ENCODE data around the gene TSPAN11. TPM values are rescaled to one million over a fixed set of nuclear protein-coding genes. Genes with fewer than 3 reads are reported as not detected.

The TSPAN11 gene
- total and polyA plus RNA-seq, 4 donors = 0.13 to 1.2 (median 0.44) TPM

DNA sequence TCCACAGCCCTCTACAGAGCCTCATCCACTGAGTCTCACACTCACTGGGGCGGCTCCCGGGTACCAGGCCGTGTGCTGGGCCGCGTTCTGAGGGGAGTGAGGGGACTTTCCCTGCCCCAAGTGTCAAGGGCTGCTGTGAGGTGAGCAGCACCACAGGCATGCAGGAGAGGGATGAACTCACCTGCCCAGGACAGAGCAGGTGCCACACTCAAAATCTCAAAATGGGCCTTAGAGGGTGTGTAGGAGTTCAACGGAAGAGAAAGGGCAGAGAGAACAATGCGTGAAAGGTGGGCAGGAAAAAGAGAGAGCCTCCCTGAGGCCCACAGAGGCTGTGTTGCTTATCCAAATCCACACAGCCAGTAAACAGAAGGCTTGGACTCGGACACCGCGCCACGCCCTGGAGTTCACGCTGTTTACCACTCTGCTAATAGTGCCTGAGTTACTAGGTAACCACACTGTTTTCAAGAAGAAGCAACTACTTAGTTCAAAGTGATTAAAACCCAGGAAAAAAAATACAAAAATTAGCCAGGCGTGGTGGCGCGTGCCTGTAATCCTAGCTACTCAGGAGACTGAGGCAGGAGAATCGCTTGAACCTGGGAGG lies 32.7 kb downstream of the TSPAN11 start (continued):
- TF ChIP-seq, protein P1, sequence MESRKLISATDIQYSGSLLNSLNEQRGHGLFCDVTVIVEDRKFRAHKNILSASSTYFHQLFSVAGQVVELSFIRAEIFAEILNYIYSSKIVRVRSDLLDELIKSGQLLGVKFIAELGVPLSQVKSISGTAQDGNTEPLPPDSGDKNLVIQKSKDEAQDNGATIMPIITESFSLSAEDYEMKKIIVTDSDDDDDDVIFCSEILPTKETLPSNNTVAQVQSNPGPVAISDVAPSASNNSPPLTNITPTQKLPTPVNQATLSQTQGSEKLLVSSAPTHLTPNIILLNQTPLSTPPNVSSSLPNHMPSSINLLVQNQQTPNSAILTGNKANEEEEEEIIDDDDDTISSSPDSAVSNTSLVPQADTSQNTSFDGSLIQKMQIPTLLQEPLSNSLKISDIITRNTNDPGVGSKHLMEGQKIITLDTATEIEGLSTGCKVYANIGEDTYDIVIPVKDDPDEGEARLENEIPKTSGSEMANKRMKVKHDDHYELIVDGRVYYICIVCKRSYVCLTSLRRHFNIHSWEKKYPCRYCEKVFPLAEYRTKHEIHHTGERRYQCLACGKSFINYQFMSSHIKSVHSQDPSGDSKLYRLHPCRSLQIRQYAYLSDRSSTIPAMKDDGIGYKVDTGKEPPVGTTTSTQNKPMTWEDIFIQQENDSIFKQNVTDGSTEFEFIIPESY (IDR thresholded peaks at IDR 0.05) = no peak
- TF ChIP-seq HNF4G (IDR thresholded peaks at IDR 0.05) (no peak), EGR1 (IDR thresholded peaks at IDR 0.05; ENCODE audit: low read depth in 2 of 2) (no peak), TAF1 (conservative IDR thresholded peaks at IDR 0.05) (no peak), FOXA2 (IDR thresholded peaks at IDR 0.05) (no peak), NR2F2 (IDR thresholded peaks at IDR 0.05) (no peak), SP1 (IDR thresholded peaks at IDR 0.05) (no peak)
- TF ChIP-seq, protein P2, sequence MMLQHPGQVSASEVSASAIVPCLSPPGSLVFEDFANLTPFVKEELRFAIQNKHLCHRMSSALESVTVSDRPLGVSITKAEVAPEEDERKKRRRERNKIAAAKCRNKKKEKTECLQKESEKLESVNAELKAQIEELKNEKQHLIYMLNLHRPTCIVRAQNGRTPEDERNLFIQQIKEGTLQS (IDR thresholded peaks at IDR 0.05) = no peak

DNA sequence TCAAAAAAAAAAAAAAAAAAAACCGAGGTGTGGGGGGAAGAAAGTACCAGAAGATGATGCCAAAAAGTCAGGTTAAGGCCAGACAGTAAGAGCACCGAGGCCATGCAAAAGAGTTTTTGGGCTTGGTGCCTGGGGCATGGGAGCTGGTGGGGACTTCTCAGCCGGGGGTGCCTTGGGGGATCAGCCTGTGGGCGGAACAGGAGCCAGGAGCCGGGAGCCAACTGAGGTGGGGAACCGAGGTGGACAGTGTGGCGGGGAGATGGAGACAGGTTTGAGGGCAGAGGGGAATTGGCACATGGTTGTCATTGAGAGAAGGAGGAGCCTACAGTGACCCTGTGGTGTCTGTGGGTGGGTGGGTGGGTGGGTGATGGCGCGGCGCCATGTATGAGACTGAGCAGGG lies 33.2 kb downstream of the TSPAN11 start:
- no peak overlapping the region for H3K4me3 ChIP-seq (ENCODE audit: low read depth in 1 of 3, low read length in 3 of 3)
- TF ChIP-seq, protein P2 (IDR thresholded peaks at IDR 0.05) = no peak
- TF ChIP-seq JUND (IDR thresholded peaks at IDR 0.05) (no peak), HNF4A (conservative IDR thresholded peaks at IDR 0.05) (no peak)
- no peak for DNase-seq (ENCODE audit: low spot score)
- no peaks in the 10 kb centered on the region for H3K4me1 ChIP-seq (ENCODE audit: control insufficient read depth in 4 of 4, insufficient read depth in 4 of 4, low read length in 3 of 4)
- no peaks in the 10 kb centered on the region for H3K27me3 ChIP-seq (ENCODE audit: control insufficient read depth in 4 of 4, insufficient read depth in 4 of 4, low read length in 3 of 4)
- 86% methylated on average over 10 of the region's 10 CpGs for WGBS
- H3K9ac ChIP-seq (ENCODE audit: low read depth in 1 of 2, low read length in 2 of 2) = no peak overlapping the region
- no peaks in the 10 kb centered on the region for H3K9me3 ChIP-seq (ENCODE audit: control insufficient read depth in 4 of 4, low read length in 3 of 4)
- H3K36me3 ChIP-seq (ENCODE audit: control insufficient read depth in 4 of 4, insufficient read depth in 3 of 4, low read depth in 1 of 4, low read length in 3 of 4) = no peaks in the 10 kb centered on the region
- no peak overlapping the region for H3K27ac ChIP-seq (ENCODE audit: low read depth in 1 of 2, low read length in 2 of 2)

DNA sequence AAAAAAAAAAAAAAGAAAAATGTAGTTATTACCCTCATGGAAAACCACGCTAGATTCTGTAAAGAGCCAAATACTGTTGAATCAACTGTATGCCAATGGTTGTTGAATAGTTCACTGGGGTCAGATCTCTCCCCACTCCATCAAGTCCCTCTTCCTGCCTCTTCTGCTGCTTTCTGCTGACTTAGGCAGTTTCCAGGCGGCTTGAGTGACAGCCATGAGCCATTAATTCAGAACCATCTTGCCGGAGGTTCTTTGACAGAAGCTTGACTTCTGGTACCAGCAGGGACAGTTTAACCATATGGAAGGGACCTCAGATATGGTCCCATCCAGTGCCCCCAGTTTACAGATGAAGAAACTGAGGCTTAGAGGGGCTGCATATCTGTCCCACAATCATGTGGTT lies 34.5 kb downstream of the TSPAN11 start:
- no peaks in the 10 kb centered on the region for H3K27me3 ChIP-seq (ENCODE audit: control insufficient read depth in 4 of 4, insufficient read depth in 4 of 4, low read length in 3 of 4)
- no peak for DNase-seq (ENCODE audit: low spot score)
- TF ChIP-seq RXRA (IDR thresholded peaks at IDR 0.05) = no peak
- TF ChIP-seq NR2F2 (IDR thresholded peaks at IDR 0.05) = no peak
- no peak for TF ChIP-seq FOXA2 (IDR thresholded peaks at IDR 0.05)
- TF ChIP-seq YY1 (IDR thresholded peaks at IDR 0.05) = no peak
- no peak for TF ChIP-seq RAD21 (IDR thresholded peaks at IDR 0.05)
- TF ChIP-seq, protein P3, sequence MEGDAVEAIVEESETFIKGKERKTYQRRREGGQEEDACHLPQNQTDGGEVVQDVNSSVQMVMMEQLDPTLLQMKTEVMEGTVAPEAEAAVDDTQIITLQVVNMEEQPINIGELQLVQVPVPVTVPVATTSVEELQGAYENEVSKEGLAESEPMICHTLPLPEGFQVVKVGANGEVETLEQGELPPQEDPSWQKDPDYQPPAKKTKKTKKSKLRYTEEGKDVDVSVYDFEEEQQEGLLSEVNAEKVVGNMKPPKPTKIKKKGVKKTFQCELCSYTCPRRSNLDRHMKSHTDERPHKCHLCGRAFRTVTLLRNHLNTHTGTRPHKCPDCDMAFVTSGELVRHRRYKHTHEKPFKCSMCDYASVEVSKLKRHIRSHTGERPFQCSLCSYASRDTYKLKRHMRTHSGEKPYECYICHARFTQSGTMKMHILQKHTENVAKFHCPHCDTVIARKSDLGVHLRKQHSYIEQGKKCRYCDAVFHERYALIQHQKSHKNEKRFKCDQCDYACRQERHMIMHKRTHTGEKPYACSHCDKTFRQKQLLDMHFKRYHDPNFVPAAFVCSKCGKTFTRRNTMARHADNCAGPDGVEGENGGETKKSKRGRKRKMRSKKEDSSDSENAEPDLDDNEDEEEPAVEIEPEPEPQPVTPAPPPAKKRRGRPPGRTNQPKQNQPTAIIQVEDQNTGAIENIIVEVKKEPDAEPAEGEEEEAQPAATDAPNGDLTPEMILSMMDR (IDR thresholded peaks at IDR 0.05; ENCODE audit: low read depth, low read length, missing input control) = no peak
- TF ChIP-seq, protein P4, sequence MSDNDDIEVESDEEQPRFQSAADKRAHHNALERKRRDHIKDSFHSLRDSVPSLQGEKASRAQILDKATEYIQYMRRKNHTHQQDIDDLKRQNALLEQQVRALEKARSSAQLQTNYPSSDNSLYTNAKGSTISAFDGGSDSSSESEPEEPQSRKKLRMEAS (IDR thresholded peaks at IDR 0.05) = no peak
- TF ChIP-seq TAF1 (conservative IDR thresholded peaks at IDR 0.05) = no peak
- H3K9me3 ChIP-seq (ENCODE audit: control insufficient read depth in 4 of 4, low read length in 3 of 4) = no peaks in the 10 kb centered on the region
- H3K4me1 ChIP-seq (ENCODE audit: control insufficient read depth in 4 of 4, insufficient read depth in 4 of 4, low read length in 3 of 4) = no peaks in the 10 kb centered on the region
- H3K36me3 ChIP-seq (ENCODE audit: control insufficient read depth in 4 of 4, insufficient read depth in 3 of 4, low read depth in 1 of 4, low read length in 3 of 4) = no peaks in the 10 kb centered on the region
- H3K9ac ChIP-seq (ENCODE audit: low read depth in 1 of 2, low read length in 2 of 2) = no peak overlapping the region
- H3K4me3 ChIP-seq (ENCODE audit: low read depth in 1 of 3, low read length in 3 of 3) = no peak overlapping the region
- H3K27ac ChIP-seq (ENCODE audit: low read depth in 1 of 2, low read length in 2 of 2) = no peak overlapping the region
- 79% methylated on average over 3 of the region's 3 CpGs for WGBS
